Duodenal mucosa (tissue), 2 donors: Measurements from ENCODE around the gene TAF10.

ENCODE experiments used
- H3K27ac ChIP-seq: one replicate; pipeline ENCODE4 v1.7.0; 2013; ENCODE audit warnings: low read depth, low read length
- H3K27me3 ChIP-seq, 2 donors: one replicate each; pipeline ENCODE4 v1.7.0; 2013; ENCODE audit warnings: low read length in 2 of 2, control low read depth in 1 of 2; ENCODE audit not compliant: insufficient read depth in 2 of 2, control insufficient read depth in 1 of 2
- H3K36me3 ChIP-seq, 2 donors: one replicate each; pipeline ENCODE4 v1.7.0; 2013; ENCODE audit warnings: low read length in 2 of 2, control low read depth in 1 of 2; ENCODE audit not compliant: insufficient read depth in 2 of 2, control insufficient read depth in 1 of 2
- H3K4me1 ChIP-seq, 2 donors: one replicate each; pipeline ENCODE4 v1.7.0; 2013; ENCODE audit warnings: low read length in 2 of 2, control low read depth in 1 of 2; ENCODE audit not compliant: insufficient read depth in 2 of 2, control insufficient read depth in 1 of 2
- H3K4me3 ChIP-seq, 2 donors: one replicate each; pipeline ENCODE4 v1.7.0; 2013; ENCODE audit warnings: low read length in 2 of 2, low read depth in 1 of 2
- H3K9ac ChIP-seq, 2 donors: one replicate each; pipeline ENCODE4 v1.7.0; 2013; ENCODE audit warnings: low read length in 2 of 2, low read depth in 1 of 2
- H3K9me3 ChIP-seq, 2 donors: one replicate each; pipeline ENCODE4 v1.7.0; 2013; ENCODE audit warnings: low read length in 2 of 2, control low read depth in 1 of 2; ENCODE audit not compliant: control insufficient read depth in 1 of 2

TAF10 gene

DNA sequence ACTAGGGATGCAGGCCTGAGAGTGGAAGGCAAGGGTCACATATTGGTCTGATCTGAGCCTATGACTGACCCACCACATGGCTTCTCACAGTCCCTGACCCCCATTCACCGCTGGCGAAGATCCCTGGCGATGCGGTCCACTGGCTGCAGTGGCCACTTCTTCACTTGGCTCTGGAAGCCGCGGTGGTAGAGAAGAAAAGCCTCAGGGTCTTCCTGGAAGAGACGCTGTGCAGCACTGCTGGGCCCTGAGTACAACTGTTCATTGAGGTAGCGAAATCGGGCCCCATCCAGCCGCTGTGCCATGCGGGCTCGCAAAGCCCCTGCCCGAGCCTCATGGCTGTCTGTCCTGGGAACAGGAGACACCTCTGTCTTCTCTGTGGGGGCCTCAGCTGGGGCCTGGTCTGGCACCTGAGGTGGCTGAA, 11.0 kb downstream of the TAF10 start:
- no peak overlapping the region for H3K9ac ChIP-seq
- H3K4me1 ChIP-seq = peaks cover 32 to 39% of the 10 kb centered on the region in 2 donors
- H3K4me3 ChIP-seq = no peak overlapping the region
- no peaks in the 10 kb centered on the region for H3K27me3 ChIP-seq
- peaks cover 31 to 51% of the 10 kb centered on the region in 2 donors for H3K36me3 ChIP-seq
- H3K27ac ChIP-seq = no peak overlapping the region
- H3K9me3 ChIP-seq = no peaks in the 10 kb centered on the region

DNA sequence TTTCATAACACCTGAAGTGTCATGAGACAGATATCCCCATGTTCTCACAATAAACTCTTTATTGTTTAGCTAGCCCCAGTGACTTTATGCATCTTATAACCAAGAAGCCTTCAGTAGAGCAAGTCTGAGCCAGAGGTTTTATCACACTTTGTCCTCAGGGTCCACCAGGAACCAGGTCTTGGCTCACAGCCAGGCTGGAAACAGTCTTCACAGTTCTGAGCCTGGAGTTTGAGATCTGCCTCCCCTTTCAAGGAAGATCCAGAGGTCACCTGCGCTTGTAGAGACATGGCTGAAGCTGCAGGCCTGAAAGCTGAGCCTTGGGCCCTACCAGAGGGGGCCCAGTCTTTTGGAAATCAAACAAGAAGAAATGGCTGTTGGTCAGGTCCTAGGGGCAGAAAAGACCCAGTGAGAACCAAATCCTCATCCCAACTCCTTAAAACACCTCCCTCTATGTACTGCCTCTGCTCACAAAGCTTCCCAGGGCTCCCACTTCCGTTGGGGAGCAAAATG, 12.1 kb downstream of the TAF10 start:
- Histone ChIP-seq H3K27ac (no peak overlapping the region), H3K9me3 (no peaks in the 10 kb centered on the region), H3K36me3 (peaks cover 31 to 60% of the 10 kb centered on the region in 2 donors), H3K4me1 (peaks cover 24 to 29% of the 10 kb centered on the region in 2 donors), H3K9ac (no peak overlapping the region), H3K27me3 (no peaks in the 10 kb centered on the region), H3K4me3 (no peak overlapping the region)

GRCh38 chr11:6599449-6599848, 12.6 kb downstream of the TAF10 start:
- Histone ChIP-seq H3K9ac (no peak overlapping the region), H3K27me3 (no peaks in the 10 kb centered on the region), H3K36me3 (peaks cover 31 to 62% of the 10 kb centered on the region in 2 donors), H3K9me3 (no peaks in the 10 kb centered on the region), H3K4me1 (peaks cover 19 to 24% of the 10 kb centered on the region in 2 donors), H3K4me3 (no peak overlapping the region), H3K27ac (no peak overlapping the region)

DNA sequence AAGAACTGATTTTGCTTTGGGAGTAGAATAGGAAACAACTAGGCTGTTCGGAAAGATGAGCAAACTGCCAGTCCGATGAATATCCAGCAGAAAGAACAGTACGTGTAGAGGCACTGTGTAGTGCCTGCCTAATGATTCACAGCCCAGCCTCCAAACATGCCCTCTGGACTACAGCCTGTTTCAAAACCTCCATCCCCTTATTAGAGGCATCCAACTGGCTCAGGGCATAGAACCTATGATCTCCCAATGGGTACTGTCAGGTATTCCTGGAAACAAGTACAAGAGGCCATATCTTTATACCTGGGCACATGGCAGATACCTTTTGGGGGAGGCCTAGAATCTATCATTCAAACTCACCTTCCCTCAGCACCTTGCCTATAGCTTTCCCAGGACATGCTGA, 13.5 kb downstream of the TAF10 start:
- Histone ChIP-seq H3K4me1 (peaks cover 19 to 23% of the 10 kb centered on the region in 2 donors), H3K36me3 (peaks cover 31 to 66% of the 10 kb centered on the region in 2 donors), H3K4me3 (no peak overlapping the region), H3K9ac (no peak overlapping the region), H3K27me3 (no peaks in the 10 kb centered on the region), H3K27ac (no peak overlapping the region), H3K9me3 (no peaks in the 10 kb centered on the region)

- peaks cover 30 to 69% of the 10 kb centered on the region in 2 donors for H3K36me3 ChIP-seq
- peaks cover 5 to 7% of the 10 kb centered on the region in 2 donors for H3K4me1 ChIP-seq
- H3K27ac ChIP-seq = no peak overlapping the region
- H3K27me3 ChIP-seq = no peaks in the 10 kb centered on the region
- H3K4me3 ChIP-seq = no peak overlapping the region
- no peaks in the 10 kb centered on the region for H3K9me3 ChIP-seq
- no peak overlapping the region for H3K9ac ChIP-seq
Measured at GRCh38 chr11:6596239-6596877, 15.7 kb downstream of the TAF10 start.

DNA sequence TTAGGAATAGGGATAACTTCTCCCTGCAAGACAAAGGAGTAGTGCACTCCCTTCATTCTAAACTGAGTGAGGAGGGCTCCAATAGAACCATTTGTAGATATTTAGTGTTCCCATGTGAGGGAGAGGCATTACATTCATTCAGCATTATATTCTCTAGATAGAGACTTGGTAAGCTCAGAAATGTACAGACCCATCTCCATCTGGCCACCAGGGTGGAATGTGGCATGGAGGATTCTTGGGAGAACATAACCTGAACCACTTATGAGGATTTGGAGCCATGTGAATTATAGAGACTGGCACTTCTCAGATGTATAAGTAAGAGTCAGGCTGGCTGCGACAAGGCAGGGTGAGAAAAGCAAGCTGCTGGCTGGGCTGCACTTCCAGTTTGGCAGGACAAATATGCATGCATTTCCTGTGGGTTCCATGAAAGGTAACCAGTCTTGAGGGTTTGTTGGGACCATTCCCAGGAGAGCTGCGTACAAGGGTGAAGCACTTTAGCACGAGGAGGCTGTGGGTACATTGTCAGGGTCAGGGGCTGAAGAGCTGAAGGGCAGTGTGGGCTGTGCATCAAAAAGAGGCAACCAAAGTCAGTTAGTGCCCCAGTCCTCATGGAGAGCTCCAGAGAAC, 17.8 kb downstream of the TAF10 start:
- H3K27ac ChIP-seq = no peak overlapping the region
- H3K4me1 ChIP-seq = no peaks in the 10 kb centered on the region
- no peaks in the 10 kb centered on the region for H3K27me3 ChIP-seq
- no peak overlapping the region for H3K4me3 ChIP-seq
- H3K9me3 ChIP-seq = no peaks in the 10 kb centered on the region
- H3K36me3 ChIP-seq = peaks cover 11 to 48% of the 10 kb centered on the region in 2 donors
- H3K9ac ChIP-seq = no peak overlapping the region

DNA sequence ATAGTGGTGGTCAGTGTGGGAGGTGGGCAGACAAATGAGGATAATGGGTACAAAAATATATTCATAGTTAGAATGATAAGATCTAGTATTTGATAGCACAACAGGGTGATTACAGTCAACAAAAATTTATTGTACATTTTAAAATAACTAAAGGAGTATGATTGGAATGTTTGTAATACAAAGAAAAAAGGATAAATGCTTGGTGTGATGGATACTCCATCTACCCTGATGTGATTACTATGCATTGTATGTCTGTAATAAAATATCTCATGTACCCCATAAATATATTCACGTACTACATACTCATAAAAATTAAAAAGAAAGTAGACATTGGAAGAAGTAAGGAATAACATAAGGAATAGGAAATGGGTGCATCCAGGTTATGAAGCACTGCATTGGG, 24.0 kb downstream of the TAF10 start:
- H3K9ac ChIP-seq = no peak overlapping the region
- no peaks in the 10 kb centered on the region for H3K27me3 ChIP-seq
- H3K36me3 ChIP-seq = peaks cover 3 to 10% of the 10 kb centered on the region in 2 donors
- H3K4me1 ChIP-seq = no peaks in the 10 kb centered on the region
- H3K4me3 ChIP-seq = no peak overlapping the region
- H3K27ac ChIP-seq = no peak overlapping the region
- peaks cover 5 to 18% of the 10 kb centered on the region in 2 donors for H3K9me3 ChIP-seq

DNA sequence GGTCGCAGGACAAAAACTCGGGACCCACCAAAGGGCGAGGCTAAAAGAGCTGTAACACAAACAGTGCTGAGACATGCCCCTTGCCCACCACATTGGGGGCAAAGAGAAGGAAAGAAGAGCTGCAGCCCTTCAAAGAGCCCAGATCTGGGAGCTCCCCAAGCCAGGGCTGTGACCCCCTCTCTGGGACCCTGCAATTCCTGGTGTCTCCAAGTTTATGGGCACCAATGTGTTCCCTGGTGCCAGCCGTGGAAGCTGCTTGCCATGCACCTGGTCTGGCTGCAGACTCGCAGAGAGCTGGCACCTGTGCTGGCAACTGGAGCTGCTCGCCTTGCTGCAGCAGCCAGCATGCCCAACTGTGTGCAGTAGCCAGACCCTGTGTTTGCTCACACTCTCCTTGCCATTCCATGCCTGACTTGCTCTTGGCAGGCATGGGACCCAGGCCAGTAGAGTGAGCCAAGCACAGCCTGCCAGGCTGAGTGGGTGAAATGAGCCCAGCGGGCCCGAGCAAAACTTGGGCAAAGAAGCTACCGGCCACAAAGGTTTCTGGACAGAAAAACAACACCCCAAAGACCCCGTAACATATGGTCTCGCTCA, 24.6 kb downstream of the TAF10 start:
- Histone ChIP-seq H3K4me3 (no peak overlapping the region), H3K36me3 (peaks cover 0 to 10% of the 10 kb centered on the region in 2 donors), H3K27ac (no peak overlapping the region), H3K9me3 (peaks cover 5 to 18% of the 10 kb centered on the region in 2 donors), H3K9ac (no peak overlapping the region), H3K27me3 (no peaks in the 10 kb centered on the region), H3K4me1 (no peaks in the 10 kb centered on the region)

- Histone ChIP-seq H3K27ac (no peak overlapping the region), H3K4me1 (no peaks in the 10 kb centered on the region), H3K9ac (no peak overlapping the region), H3K36me3 (peaks cover 0 to 5% of the 10 kb centered on the region in 2 donors), H3K27me3 (no peaks in the 10 kb centered on the region), H3K9me3 (peaks cover 5 to 18% of the 10 kb centered on the region in 2 donors), H3K4me3 (no peak overlapping the region)
Measured at GRCh38 chr11:6586434-6587359, 25.3 kb downstream of the TAF10 start.
